Measurements from ENCODE around the gene LBH. TPM values are rescaled to one million over a fixed set of nuclear protein-coding genes. Genes with fewer than 3 reads are reported as not detected.

The LBH gene
- polyA plus RNA-seq, 1 experiment: 145 TPM

DNA sequence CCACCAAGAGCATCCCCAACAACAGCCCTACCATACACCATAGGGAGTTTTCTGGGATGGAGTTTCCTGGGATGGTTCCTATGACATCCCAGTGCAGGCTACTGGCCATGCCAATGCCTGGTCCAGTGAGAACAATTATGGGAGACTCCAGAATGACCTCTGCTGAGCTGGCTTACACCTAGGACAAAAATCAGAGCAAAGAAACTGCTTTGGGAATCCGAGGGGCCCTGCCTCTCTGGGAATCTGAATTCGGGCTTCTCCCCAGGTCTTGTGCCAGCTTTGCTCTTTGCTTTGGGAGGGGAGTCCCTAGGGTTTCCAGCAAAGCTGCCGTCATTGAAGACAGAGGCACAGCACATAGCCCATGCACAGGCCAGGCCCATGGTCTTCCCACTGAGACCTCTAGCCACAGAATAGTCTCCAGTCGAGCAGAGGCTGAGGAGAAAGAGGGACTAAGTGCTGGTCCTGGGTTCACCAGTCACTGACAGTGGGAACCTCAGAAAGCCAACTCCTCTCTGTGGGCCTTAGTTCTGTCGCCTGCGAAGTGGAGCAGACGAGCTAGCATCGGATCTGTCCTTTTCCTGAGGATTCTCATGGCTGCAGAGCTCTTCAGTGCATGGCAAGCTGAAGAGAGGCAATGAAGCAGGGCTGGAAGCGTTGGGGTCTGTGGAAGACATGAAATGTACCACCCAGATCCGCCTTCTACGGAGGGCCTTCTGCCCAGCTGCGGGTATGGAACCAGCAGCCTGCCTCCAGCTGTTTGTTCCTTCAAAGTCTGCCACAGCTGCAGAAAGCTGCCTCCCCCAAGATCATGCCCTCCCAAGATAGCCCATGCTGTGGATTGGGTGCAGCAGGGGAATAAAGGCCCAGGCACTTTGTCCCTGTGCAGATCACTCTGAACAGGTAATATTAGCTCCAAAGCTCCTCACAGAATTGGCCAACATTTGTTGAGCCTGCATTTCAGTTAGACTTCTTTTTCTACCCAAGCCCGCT lies 11.2 kb upstream of the LBH start:
- peaks cover 12% of the 10 kb centered on the region for H3K27me3 ChIP-seq (ENCODE audit: control insufficient read depth, insufficient read depth, low read length)
- ChIA-PET POLR2A (no interaction called here), CTCF (interaction anchor here (1.0 to 1.8 kb wide), 3 partner anchors 260 to 492 kb away, joined by 3 to 7 read pairs (median 4); no protein-coding TSS in a partner anchor)
- H3K4me3 ChIP-seq (ENCODE audit: low read depth, low read length): no peak overlapping the region
- TF ChIP-seq, protein P1, sequence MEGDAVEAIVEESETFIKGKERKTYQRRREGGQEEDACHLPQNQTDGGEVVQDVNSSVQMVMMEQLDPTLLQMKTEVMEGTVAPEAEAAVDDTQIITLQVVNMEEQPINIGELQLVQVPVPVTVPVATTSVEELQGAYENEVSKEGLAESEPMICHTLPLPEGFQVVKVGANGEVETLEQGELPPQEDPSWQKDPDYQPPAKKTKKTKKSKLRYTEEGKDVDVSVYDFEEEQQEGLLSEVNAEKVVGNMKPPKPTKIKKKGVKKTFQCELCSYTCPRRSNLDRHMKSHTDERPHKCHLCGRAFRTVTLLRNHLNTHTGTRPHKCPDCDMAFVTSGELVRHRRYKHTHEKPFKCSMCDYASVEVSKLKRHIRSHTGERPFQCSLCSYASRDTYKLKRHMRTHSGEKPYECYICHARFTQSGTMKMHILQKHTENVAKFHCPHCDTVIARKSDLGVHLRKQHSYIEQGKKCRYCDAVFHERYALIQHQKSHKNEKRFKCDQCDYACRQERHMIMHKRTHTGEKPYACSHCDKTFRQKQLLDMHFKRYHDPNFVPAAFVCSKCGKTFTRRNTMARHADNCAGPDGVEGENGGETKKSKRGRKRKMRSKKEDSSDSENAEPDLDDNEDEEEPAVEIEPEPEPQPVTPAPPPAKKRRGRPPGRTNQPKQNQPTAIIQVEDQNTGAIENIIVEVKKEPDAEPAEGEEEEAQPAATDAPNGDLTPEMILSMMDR (IDR thresholded peaks at IDR 0.05; ENCODE audit: insufficient read depth, low read depth, low read length): no peak
- no peaks in the 10 kb centered on the region for H3K36me3 ChIP-seq (ENCODE audit: control insufficient read depth, insufficient read depth, low read length)
- no peak for DNase-seq (ENCODE audit: low read depth)

DNA sequence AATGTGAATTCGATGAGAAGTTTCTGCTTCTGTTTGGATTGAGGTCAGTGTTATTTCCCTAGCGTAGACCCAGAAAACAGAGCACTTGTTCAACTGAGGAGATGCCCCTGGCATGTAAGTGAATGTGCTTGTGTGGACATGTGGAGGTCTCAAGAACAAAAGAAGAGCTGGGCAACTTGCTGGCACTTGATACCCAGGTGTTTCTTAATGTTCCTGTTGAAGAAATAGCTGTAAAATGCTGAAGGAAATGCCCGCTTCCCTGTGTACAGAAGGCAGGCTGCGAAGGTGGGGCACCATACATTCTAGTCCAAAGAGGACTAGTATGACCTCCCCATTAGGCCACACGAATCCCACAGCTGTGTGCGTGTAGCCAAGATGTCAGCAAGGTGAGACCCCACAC lies 9.8 kb upstream of the LBH start:
- Histone ChIP-seq H3K36me3 (ENCODE audit: control insufficient read depth, insufficient read depth, low read length) (no peaks in the 10 kb centered on the region), H3K27me3 (ENCODE audit: control insufficient read depth, insufficient read depth, low read length) (peaks cover 12% of the 10 kb centered on the region), H3K4me3 (ENCODE audit: low read depth, low read length) (no peak overlapping the region)
- TF ChIP-seq, protein P1 (IDR thresholded peaks at IDR 0.05; ENCODE audit: insufficient read depth, low read depth, low read length): no peak
- ChIA-PET POLR2A (no interaction called here), CTCF (interaction anchor here (1.2 kb wide), 1 partner anchor 464 kb away, joined by 3 read pairs; no protein-coding TSS in a partner anchor)
- no peak for DNase-seq (ENCODE audit: low read depth)

DNA sequence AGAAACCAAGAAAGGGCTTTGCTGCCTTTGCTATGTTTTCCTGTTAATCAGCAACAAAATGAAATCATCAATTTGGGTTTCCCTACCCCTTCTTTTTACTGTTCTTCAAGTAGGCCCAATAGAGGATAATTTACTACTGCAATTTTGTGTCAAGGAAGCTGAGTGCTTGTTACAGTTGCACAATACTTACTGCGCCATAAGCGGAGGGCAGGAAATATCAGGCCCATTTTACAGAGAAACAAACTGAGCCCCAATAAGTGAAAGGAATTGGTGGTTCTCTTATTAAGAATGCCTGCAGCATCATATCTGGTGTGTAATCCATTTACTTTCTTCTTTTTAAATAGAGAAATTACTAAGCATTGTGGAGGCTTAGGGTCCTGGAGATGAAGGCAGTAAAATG lies 9.3 kb upstream of the LBH start:
- TF ChIP-seq, protein P1 (IDR thresholded peaks at IDR 0.05; ENCODE audit: insufficient read depth, low read depth, low read length): no peak
- CTCF ChIA-PET: interaction anchor here (4.8 kb wide), 1 partner anchor 489 kb away, joined by 23 read pairs; no protein-coding TSS in a partner anchor
- POLR2A ChIA-PET: no interaction called here
- Histone ChIP-seq H3K4me3 (ENCODE audit: low read depth, low read length) (no peak overlapping the region), H3K36me3 (ENCODE audit: control insufficient read depth, insufficient read depth, low read length) (no peaks in the 10 kb centered on the region), H3K27me3 (ENCODE audit: control insufficient read depth, insufficient read depth, low read length) (peaks cover 12% of the 10 kb centered on the region)
- DNase-seq (ENCODE audit: low read depth): no peak

DNA sequence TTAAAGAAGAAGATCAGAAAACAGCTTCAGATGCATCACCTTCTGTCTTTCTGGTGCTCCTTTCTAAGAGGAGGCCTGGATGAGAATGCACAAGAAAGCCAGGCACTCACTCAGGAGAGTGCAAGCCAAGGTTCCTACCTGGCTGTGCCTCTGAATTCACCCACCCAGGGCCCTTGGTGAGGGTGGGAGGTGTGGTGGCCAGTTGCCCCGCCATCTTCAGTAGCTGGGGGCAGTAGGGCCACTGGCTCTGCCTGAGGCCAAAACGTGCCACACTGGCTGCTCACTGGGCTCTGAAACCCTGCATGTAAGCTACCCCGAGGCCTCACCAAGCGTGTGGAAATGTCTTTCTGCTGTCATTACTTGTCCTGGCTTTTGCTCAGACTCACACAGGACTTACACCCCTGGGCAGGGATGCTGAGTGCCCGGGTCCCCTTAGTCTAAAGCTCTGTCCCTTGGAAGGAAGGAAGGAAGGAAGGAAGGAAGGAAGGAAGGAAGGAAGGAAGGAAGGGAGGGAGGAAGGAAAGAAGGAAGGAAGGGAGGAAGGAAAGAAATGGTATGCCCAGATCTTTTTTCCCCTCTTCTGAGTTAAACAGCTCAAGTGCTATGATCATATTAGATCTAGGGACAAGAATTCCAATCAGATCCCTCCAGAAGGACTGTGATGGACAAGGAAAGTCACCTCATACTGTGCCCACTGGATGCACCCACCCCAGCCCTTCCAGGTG lies 8.5 kb upstream of the LBH start:
- TF ChIP-seq, protein P1 (IDR thresholded peaks at IDR 0.05; ENCODE audit: insufficient read depth, low read depth, low read length): no peak
- Histone ChIP-seq H3K4me3 (ENCODE audit: low read depth, low read length) (no peak overlapping the region), H3K36me3 (ENCODE audit: control insufficient read depth, insufficient read depth, low read length) (no peaks in the 10 kb centered on the region), H3K27me3 (ENCODE audit: control insufficient read depth, insufficient read depth, low read length) (peaks cover 11% of the 10 kb centered on the region)
- no peak for DNase-seq (ENCODE audit: low read depth)
- ChIA-PET CTCF (interaction anchor here (0.6 to 4.8 kb wide), 5 partner anchors 9 to 488 kb away, joined by 3 to 23 read pairs (median 5); no protein-coding TSS in a partner anchor), POLR2A (interaction anchor here (0.6 kb wide), 1 partner anchor 15 kb away, joined by 13 read pairs; no protein-coding TSS in a partner anchor)

All from BJ (cell line).